Measurements from ENCODE around the gene IQCF5. TPM values are rescaled to one million over a fixed set of nuclear protein-coding genes. Genes with fewer than 3 reads are reported as not detected.
A peak's percentile ranks its signal among the peaks of the same experiment; 100 is the strongest.
"Not testable (repeated sequence)": the region's sequence is repeated elsewhere in the genome, so short reads cannot be mapped to it uniquely, and the experiment has no call there.

Gene IQCF5
- polyA plus RNA-seq, 6 donors from 2014 or later = not detected

DNA sequence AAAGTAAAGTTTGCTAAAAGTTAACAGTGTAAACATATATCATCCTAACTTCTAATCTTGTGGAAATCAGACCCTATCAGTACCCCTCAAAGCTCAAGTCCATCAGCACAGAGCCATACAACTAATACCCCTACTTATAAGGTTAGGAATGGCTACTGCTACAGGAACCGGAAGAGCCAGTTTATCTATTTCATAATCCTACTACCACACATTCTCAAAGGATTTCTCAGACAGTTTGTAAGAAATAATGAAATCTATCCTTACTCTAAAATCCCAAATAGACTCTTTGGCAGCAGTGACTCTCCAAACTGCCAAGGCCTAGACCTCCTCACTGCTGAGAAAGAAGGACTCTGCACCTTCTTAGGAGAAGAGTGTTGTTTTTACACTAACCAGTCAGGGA is 20.0 kb downstream of the IQCF5 start:
- H3K4me3 Mint-ChIP-seq; H3K4me1 Mint-ChIP-seq; H3K36me3 Mint-ChIP-seq; ATAC-seq (ENCODE audit: low read depth in 2 of 2); H3K27ac Mint-ChIP-seq; DNase-seq: not testable (repeated sequence)
- Mint-ChIP-seq H3K9me3 (peaks cover 0 to 18% (median 8%) of the 10 kb centered on the region in 7 donors), H3K27me3 (peaks cover 8 to 16% (median 14%) of the 10 kb centered on the region in 3 donors)

- ATAC-seq (ENCODE audit: low read depth in 2 of 2) (no peak), DNase-seq (no peak)
- H3K4me3 Mint-ChIP-seq = no peak overlapping the region
- no peak overlapping the region for H3K27ac Mint-ChIP-seq
- H3K4me1 Mint-ChIP-seq = no peaks in the 10 kb centered on the region
- peaks cover 9 to 25% of the 10 kb centered on the region in 2 donors for H3K36me3 Mint-ChIP-seq
- peaks cover 49 to 57% (median 51%) of the 10 kb centered on the region in 3 donors for H3K27me3 Mint-ChIP-seq
- H3K9me3 Mint-ChIP-seq = peaks cover 14 to 36% (median 24%) of the 10 kb centered on the region in 7 donors
Measured at GRCh38 chr3:51845129-51845528, 30.3 kb downstream of the IQCF5 start.

DNA sequence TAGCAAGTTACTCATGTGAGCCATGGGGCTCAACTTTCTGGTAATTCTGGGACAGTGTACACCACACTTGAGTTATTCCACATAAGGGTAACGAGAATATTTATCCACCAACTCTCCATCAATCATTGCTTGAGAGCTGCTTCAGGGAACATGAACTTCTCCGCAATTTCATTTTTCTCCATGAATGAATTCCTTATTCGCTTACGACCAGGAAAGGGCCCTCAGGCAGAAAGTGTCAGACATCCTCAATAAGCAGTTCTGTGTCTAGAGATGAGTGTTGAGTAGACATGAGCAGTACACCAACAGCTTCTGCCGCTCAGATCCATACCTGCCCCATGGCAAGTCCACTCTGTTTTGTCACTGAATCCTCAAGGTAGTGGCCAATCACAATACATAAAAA is 38.8 kb downstream of the IQCF5 start:
- Mint-ChIP-seq H3K36me3 (peaks cover 0 to 14% of the 10 kb centered on the region in 2 donors), H3K27ac (no peak overlapping the region), H3K27me3 (peaks cover 43 to 48% (median 46%) of the 10 kb centered on the region in 3 donors), H3K4me1 (no peaks in the 10 kb centered on the region), H3K9me3 (peaks cover 0 to 14% (median 3%) of the 10 kb centered on the region in 7 donors), H3K4me3 (no peak overlapping the region)
- ATAC-seq (ENCODE audit: low read depth in 2 of 2) (no peak), DNase-seq (no peak)

GRCh38 chr3:51830836-51831385 is 44.5 kb downstream of the IQCF5 start:
- peaks cover 0 to 31% of the 10 kb centered on the region in 2 donors for H3K36me3 Mint-ChIP-seq
- H3K4me3 Mint-ChIP-seq = peak overlapping the region in 1 of 8 donors; percentile 44
- no peak for ATAC-seq (ENCODE audit: low read depth in 2 of 2)

GRCh38 chr3:51830345-51830744 is 45.1 kb downstream of the IQCF5 start:
- Mint-ChIP-seq H3K9me3 (peaks cover 5 to 44% (median 19%) of the 10 kb centered on the region in 7 donors), H3K4me1 (no peaks in the 10 kb centered on the region), H3K27ac (no peak overlapping the region), H3K4me3 (no peak overlapping the region), H3K36me3 (peaks cover 0 to 31% of the 10 kb centered on the region in 2 donors), H3K27me3 (peaks cover 14 to 55% (median 46%) of the 10 kb centered on the region in 3 donors)
- no peak for ATAC-seq (ENCODE audit: low read depth in 2 of 2)
- no peak for DNase-seq

More at GRCh38 chr3:51830836-51831385, 44.5 kb downstream of the IQCF5 start:
- Mint-ChIP-seq H3K27ac (no peak overlapping the region), H3K27me3 (peaks cover 15 to 51% (median 48%) of the 10 kb centered on the region in 3 donors), H3K4me1 (no peaks in the 10 kb centered on the region), H3K9me3 (peaks cover 5 to 44% (median 19%) of the 10 kb centered on the region in 7 donors)
- no peak for DNase-seq

GRCh38 chr3:51828297-51828696 is 47.1 kb downstream of the IQCF5 start:
- Mint-ChIP-seq H3K27me3 (peaks cover 7 to 45% (median 28%) of the 10 kb centered on the region in 3 donors), H3K36me3 (peaks cover 0 to 18% of the 10 kb centered on the region in 2 donors), H3K9me3 (peaks cover 5 to 33% (median 16%) of the 10 kb centered on the region in 7 donors), H3K4me3 (peak overlapping the region in 1 of 8 donors; percentile 32), H3K4me1 (no peaks in the 10 kb centered on the region), H3K27ac (no peak overlapping the region)
- no peak for DNase-seq
- no peak for ATAC-seq (ENCODE audit: low read depth in 2 of 2)

Other genes with a start within 250 kb of the IQCF5 start
- gene TEX264, start 204.3 kb downstream of the IQCF5 start, polyA plus RNA-seq (ENCODE audit: low read depth in 6 of 6) = 100 to 1,000 TPM in 2 of 6 donors, 10 to 100 TPM in 4; 69.7 to 101 (median 87.2) TPM
- gene GRM2, start 168.5 kb downstream of the IQCF5 start, polyA plus RNA-seq (ENCODE audit: low read depth in 6 of 6) = under 1 TPM in 2 of 6 donors, not detected in 4; 0.07 to 0.15 TPM
- not detected for gene IQCF6, start 96.4 kb downstream of the IQCF5 start, polyA plus RNA-seq (ENCODE audit: low read depth in 6 of 6)
- gene IQCF2, start 14.0 kb downstream of the IQCF5 start, polyA plus RNA-seq (ENCODE audit: low read depth in 6 of 6) = not detected
- not detected for gene IQCF1, start 27.8 kb upstream of the IQCF5 start, polyA plus RNA-seq (ENCODE audit: low read depth in 6 of 6)
- 10 to 100 TPM; 16.5 to 29.9 (median 21.4) TPM for gene RRP9, start 66.3 kb upstream of the IQCF5 start, polyA plus RNA-seq (ENCODE audit: low read depth in 6 of 6)
- gene PARP3, start 66.8 kb upstream of the IQCF5 start, polyA plus RNA-seq (ENCODE audit: low read depth in 6 of 6) = 1 to 10 TPM; 3.5 to 8.4 (median 4.5) TPM
- not detected for gene GPR62, start 79.8 kb upstream of the IQCF5 start, polyA plus RNA-seq (ENCODE audit: low read depth in 6 of 6)
- 1 to 10 TPM; 3.0 to 5.7 (median 5.0) TPM for gene PCBP4, start 91.9 kb upstream of the IQCF5 start, polyA plus RNA-seq (ENCODE audit: low read depth in 6 of 6)
- gene ABHD14B, start 98.4 kb upstream of the IQCF5 start, polyA plus RNA-seq (ENCODE audit: low read depth in 6 of 6) = 10 to 100 TPM; 60.4 to 65.8 (median 63.4) TPM
- gene ABHD14A, start 99.5 kb upstream of the IQCF5 start, polyA plus RNA-seq (ENCODE audit: low read depth in 6 of 6) = 10 to 100 TPM; 32.9 to 66.0 (median 40.4) TPM
- 10 to 100 TPM; 15.2 to 23.1 (median 18.4) TPM for gene ACY1, start 107.9 kb upstream of the IQCF5 start, polyA plus RNA-seq (ENCODE audit: low read depth in 6 of 6)
- 1,000 to 10,000 TPM in 5 of 6 donors, 100 to 1,000 TPM in 1; 871 to 1,582 (median 1,414) TPM for gene RPL29, start 120.3 kb upstream of the IQCF5 start, polyA plus RNA-seq (ENCODE audit: low read depth in 6 of 6)
- gene DUSP7, start 181.0 kb upstream of the IQCF5 start, polyA plus RNA-seq (ENCODE audit: low read depth in 6 of 6) = under 1 TPM in 5 of 6 donors, not detected in 1; 0.11 to 0.82 (median 0.62) TPM